Adipocyte (in vitro differentiated cells): ENCODE results near the gene LMO4.

Experiments
- DNase-seq: peaks from one replicate; pipeline ENCODE4 v3.0.0-alpha.2; 2015; ENCODE audit warnings: low read depth
- H3K27me3 ChIP-seq: replicated peaks from 2 replicates; pipeline ENCODE4 v1.7.0; 2013; ENCODE audit warnings: mild to moderate bottlenecking, low read length, moderate library complexity; ENCODE audit not compliant: control insufficient read depth, insufficient read depth
- H3K36me3 ChIP-seq: 2 replicates; pipeline ENCODE4 v1.7.0; 2013; ENCODE audit warnings: low read length, mild to moderate bottlenecking, moderate library complexity; ENCODE audit not compliant: control insufficient read depth, insufficient read depth, severe bottlenecking
- H3K4me1 ChIP-seq: 2 replicates; pipeline ENCODE4 v1.7.0; 2013; ENCODE audit warnings: mild to moderate bottlenecking, low read length, moderate library complexity; ENCODE audit not compliant: control insufficient read depth, insufficient read depth
- H3K4me3 ChIP-seq: 2 replicates; pipeline ENCODE4 v1.7.0; 2013; ENCODE audit warnings: mild to moderate bottlenecking, low read length, moderate library complexity
- H3K9ac ChIP-seq: 2 replicates; pipeline ENCODE4 v1.7.0; 2013; ENCODE audit warnings: mild to moderate bottlenecking, low read length, moderate library complexity
- H3K9me3 ChIP-seq: 2 replicates; pipeline ENCODE4 v1.7.0; 2013; ENCODE audit warnings: mild to moderate bottlenecking, low read length, moderate library complexity; ENCODE audit not compliant: control insufficient read depth

The LMO4 gene

DNA sequence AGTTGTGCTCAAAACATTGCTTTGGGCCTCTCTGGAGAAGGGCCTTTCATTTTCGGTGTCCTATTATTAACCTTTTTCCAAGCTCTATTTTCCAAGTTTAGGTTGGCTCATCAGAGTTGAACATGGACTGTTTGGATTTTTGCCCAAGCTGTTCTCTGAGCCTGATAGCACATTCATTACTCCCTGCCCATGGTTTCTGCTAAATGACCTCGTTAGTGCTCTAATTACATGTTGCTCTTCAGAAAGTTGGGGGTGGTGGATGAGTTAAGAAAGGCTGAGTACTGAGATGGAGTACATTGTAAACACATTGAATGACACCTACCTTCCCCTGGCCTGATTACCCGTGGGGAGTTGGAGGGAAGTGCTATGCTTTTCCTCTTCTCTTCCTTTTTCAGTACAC, 38.9 kb downstream of the LMO4 start:
- H3K27me3 ChIP-seq: no peaks in the 10 kb centered on the region
- no peak for DNase-seq
- H3K4me1 ChIP-seq: peaks cover 7% of the 10 kb centered on the region

DNA sequence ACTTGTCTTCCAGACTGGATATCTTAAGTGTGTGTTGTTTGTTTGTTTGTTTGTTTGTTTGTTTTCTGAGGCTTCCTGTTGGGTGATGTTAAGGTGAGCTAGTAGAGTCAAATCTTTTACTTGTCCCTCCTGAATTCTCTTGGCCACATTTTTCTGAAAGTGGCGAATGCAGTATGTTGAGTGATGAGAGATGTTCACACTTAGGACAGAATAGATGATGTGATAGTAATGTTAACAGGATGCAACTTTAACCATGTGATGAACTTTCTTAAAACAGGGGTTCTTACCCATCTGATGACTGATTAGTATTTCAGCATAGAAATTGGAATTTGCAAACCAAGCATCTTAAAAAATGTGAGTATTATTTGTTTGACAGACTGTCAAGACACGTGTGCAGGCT, 40.2 kb downstream of the LMO4 start:
- Histone ChIP-seq H3K9ac (no peak overlapping the region), H3K9me3 (no peaks in the 10 kb centered on the region), H3K4me3 (no peak overlapping the region), H3K27me3 (no peaks in the 10 kb centered on the region), H3K4me1 (no peaks in the 10 kb centered on the region), H3K36me3 (no peaks in the 10 kb centered on the region)
- no peak for DNase-seq

More for the DNA sequence above, 38.9 kb downstream of the LMO4 start:
- no peak overlapping the region for H3K4me3 ChIP-seq
- H3K36me3 ChIP-seq: no peaks in the 10 kb centered on the region
- H3K9me3 ChIP-seq: no peaks in the 10 kb centered on the region
- H3K9ac ChIP-seq: no peak overlapping the region

DNA sequence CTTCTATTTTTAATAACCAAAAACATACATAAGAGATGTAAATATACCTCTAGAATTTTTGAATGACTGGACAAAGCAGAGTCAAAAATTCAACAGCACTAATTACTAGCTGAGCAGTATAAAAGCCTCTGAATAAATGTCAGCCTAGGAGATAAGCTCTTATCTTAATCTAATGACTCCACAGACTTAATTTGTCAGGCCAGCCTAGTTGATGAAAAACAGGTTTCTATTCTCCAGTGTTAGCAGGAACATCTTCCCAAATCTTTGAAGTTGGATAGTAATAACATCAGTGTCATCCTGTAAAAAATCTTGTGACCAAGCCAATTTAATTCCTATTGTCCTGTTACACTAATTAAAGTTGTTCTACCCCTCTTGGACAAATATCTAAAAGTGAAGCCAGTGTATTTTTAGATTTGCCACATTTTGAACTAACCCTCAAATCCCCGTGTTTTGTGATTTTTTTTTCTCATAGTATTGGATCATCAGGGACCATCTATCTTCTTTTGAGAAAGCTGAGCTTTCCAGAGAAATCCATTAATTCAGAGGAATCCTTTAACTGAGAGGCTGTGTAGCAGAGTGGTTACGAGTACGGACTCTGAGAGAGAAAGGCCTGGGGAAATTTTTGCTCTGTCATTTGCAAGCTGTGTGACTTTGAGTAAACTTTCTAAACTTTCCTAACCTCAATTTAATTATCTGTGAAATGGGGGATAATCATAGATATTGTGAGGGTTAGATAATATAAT, 41.2 kb downstream of the LMO4 start:
- no peak for DNase-seq
- Histone ChIP-seq H3K27me3 (no peaks in the 10 kb centered on the region), H3K36me3 (no peaks in the 10 kb centered on the region), H3K9ac (no peak overlapping the region), H3K4me1 (no peaks in the 10 kb centered on the region), H3K9me3 (no peaks in the 10 kb centered on the region), H3K4me3 (no peak overlapping the region)

DNA sequence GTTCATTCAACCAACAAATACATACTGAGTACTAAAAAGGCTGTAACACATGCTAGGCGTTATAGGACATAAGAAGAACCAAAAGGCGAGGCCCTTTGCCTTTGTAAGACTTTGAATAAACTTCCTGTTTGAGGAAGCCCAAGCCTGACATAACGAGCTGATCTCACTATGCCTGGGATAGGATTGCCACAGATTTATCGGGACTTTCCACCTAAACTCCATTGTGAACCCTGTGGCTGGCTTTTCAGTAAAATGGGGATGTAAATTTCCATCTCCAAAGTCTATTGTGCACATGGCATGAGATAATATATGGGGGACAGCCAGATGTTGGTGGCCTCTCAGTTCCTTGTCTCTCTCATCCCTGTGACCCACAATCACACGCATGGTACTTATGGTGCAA, 41.9 kb downstream of the LMO4 start:
- Histone ChIP-seq H3K36me3 (no peaks in the 10 kb centered on the region), H3K4me3 (no peak overlapping the region), H3K4me1 (no peaks in the 10 kb centered on the region), H3K27me3 (no peaks in the 10 kb centered on the region), H3K9me3 (no peaks in the 10 kb centered on the region), H3K9ac (no peak overlapping the region)
- DNase-seq: no peak

DNA sequence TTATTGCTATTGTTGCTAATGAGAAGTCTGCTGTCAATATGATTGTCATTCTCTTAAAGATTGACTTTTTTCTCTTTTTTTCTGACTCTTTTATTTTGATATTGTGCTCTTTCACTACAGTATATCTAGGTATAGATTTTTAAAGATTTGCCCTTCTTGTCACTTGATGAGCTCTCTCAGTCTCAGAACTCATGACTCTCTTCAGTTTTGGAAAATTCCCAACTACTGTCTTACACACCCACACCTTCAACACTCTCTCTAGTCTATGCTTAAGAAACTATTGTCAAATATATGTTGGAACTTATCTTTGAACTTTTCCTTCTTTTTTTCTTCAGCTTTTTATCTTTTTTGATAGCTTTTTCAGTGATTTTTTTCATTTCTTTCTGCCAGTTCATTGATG, 50.6 kb downstream of the LMO4 start:
- peaks cover 23% of the 10 kb centered on the region for H3K9me3 ChIP-seq
- H3K4me3 ChIP-seq: no peak overlapping the region
- no peaks in the 10 kb centered on the region for H3K36me3 ChIP-seq
- H3K9ac ChIP-seq: no peak overlapping the region
- no peaks in the 10 kb centered on the region for H3K4me1 ChIP-seq
- no peak for DNase-seq
- H3K27me3 ChIP-seq: no peaks in the 10 kb centered on the region

DNA sequence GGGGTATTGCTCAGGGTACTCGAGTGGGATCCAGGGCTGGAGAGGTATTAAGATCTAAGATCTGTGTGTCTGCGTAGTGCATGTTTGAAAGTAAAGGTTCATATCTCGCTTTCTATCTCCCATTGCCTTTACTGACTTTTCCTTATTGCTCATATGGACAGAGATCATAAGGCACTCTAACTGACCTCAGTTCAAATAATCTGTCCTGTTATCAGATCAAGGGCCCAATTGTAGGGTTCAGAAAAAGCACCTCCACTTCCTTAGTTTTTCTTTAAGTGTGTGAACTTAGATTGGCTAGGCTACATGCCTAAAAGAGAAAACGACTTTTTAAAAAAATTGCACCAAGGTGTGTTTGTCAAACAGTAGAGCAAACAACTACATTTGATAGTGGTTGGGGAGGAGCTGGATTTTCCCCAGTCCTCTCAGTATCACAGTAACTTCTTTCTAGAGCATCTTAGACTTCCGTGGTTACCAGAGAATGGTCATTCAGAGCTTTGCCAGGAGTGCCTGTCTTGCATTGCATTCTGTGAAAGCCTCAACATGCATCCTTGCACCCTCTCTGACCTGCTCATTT, 57.6 kb downstream of the LMO4 start:
- Histone ChIP-seq H3K9ac (no peak overlapping the region), H3K4me1 (no peaks in the 10 kb centered on the region), H3K27me3 (no peaks in the 10 kb centered on the region), H3K36me3 (no peaks in the 10 kb centered on the region), H3K4me3 (no peak overlapping the region), H3K9me3 (peaks cover 10% of the 10 kb centered on the region)
- no peak for DNase-seq

DNA sequence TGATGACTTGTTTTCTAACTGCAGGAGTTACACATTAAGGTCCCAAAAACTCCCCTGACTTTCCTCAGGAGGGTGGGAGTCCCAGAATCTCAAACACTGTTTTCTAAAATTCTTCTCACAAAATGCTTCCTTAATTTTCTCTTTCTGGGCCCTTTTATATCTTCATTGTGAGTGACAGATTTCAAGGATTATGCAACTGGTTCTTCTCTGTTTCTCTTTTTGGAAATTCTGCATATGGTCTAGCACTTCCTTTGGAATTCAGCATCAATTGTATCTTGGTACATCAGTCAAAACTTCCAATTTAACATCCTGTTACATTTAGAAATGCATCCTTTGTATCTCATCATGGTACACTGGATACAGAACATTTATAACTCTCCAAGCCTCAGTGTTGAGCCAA, 59.7 kb downstream of the LMO4 start:
- Histone ChIP-seq H3K36me3 (no peaks in the 10 kb centered on the region), H3K4me1 (peaks cover 19% of the 10 kb centered on the region), H3K4me3 (no peak overlapping the region), H3K9me3 (peaks cover 10% of the 10 kb centered on the region), H3K27me3 (no peaks in the 10 kb centered on the region), H3K9ac (no peak overlapping the region)
- DNase-seq: no peak

DNA sequence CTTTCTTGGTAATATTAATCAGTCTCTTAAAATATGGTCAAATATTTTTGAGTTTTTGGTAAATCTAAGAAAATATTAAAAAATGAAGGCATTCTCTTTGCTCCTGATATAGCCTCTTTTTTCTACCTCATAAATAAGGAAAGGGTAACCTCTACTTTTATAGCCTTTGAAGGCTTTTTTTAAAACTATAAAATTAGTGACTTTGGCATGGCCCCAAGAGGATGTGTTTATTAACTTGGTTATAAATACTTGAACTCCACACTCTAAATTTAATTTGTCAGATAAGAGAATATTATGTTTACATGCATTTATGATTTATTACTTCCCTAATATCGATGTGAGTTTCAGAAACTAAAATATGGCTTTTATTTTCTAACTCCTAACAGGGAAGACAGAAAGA, 60.3 kb downstream of the LMO4 start:
- no peak for DNase-seq
- Histone ChIP-seq H3K9ac (no peak overlapping the region), H3K27me3 (no peaks in the 10 kb centered on the region), H3K36me3 (no peaks in the 10 kb centered on the region), H3K4me1 (peaks cover 21% of the 10 kb centered on the region), H3K4me3 (no peak overlapping the region), H3K9me3 (peaks cover 10% of the 10 kb centered on the region)

DNA sequence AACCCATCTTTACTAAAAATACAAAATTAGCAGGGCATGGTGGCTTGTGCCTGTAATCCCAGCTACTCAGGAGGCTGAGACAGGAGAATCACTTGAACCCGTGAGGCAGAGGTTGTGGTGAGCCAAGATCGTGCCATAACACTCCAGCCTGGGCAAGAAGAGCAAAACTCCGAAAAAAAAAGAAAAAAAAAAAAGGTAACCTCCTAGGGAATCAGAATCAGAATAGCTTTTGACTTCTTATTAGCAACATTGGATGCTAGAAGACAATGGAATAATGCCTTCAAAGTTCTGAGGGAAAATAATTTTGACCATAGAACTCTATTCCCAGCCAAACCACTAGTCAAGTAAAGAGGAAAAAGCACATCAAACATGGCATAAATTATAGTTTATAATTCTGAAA, 60.9 kb downstream of the LMO4 start:
- Histone ChIP-seq H3K36me3 (no peaks in the 10 kb centered on the region), H3K4me1 (peaks cover 21% of the 10 kb centered on the region), H3K9ac (no peak overlapping the region), H3K4me3 (no peak overlapping the region), H3K27me3 (no peaks in the 10 kb centered on the region), H3K9me3 (peaks cover 10% of the 10 kb centered on the region)
- DNase-seq: no peak

DNA sequence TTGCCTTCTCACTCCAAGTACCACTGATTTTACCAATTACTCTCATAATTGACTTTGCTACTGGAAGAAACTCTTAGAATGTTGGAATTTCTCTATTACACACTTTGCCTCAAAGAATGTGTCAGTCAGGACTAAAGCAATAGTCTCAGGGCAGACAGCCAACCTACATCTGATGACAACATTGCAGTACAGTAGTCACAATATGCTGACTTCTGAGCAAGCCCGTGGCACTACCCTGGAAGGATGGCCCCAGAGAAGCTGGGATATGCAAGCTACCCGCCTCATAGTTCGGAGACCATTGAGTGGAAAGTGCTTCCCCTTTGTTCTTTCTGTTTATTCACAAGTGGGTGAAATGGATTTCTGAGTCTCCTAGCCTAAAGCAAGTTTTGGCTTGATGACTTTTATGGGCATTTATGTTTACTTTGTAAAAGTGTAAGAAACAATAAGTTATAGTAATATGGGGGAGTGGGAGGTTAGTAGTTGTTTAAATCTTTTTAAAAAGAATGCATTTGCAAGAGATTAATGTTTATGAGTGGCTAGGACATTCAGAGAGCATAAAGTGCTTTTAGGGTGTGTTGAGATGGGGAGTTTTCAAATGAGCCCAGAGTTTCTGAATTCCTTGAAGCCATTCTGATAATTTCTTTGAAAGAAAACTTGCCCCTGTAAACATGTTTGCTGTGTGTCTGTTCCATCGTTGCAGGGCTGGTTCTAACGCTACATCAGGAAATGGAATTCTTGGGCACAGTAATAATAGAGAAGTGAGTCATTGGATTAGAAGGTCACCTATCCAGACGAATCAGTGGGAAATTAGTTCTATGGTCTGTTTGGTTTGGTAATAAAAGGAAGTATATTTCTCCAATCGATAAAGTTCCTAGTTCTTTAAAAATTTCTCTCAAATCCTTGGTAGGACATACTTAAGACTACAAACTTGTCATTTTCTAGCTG, 63.8 kb downstream of the LMO4 start:
- Histone ChIP-seq H3K4me3 (no peak overlapping the region), H3K4me1 (peaks cover 21% of the 10 kb centered on the region), H3K9me3 (peaks cover 10% of the 10 kb centered on the region), H3K36me3 (no peaks in the 10 kb centered on the region), H3K27me3 (no peaks in the 10 kb centered on the region), H3K9ac (no peak overlapping the region)
- DNase-seq: peak; percentile 43

DNA sequence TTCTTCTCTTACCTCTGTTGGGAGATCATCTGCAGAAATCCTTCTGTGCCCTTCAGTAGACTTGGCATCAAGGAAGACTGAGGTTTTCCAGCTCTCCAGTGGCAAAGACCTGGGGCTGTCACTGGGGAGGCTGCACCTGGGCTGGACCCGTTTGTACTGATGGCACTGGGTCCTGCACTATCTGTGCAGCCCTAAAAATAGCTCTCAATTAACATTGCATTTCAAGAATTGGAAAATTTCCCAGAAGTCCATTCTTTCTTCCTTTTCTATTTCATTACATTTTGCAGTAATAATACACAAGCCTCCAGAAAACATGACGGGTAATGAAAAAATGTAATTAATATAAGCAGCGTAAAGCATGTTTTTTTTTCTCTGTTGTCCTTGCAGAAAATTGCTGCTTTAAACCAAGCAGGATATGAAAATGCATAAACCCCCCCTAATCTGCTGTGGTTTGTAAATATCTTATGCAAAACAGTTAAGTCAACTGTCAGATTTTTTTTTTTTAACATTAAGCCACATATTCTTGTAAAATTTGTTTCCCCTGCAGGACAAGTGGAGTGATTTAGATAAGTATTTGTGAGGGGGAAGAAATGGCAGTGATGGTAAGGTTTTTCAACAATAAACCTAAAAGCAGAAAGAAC, 64.9 kb downstream of the LMO4 start:
- H3K4me3 ChIP-seq: no peak overlapping the region
- no peak overlapping the region for H3K9ac ChIP-seq
- no peak for DNase-seq
- H3K27me3 ChIP-seq: no peaks in the 10 kb centered on the region
- H3K4me1 ChIP-seq: peaks cover 26% of the 10 kb centered on the region
- H3K9me3 ChIP-seq: peaks cover 10% of the 10 kb centered on the region
- H3K36me3 ChIP-seq: no peaks in the 10 kb centered on the region
